Gastrocnemius medialis (tissue), 4 donors: ENCODE results near the gene IGF1R. TPM values are rescaled to one million over a fixed set of nuclear protein-coding genes. Genes with fewer than 3 reads are reported as not detected.
A peak's percentile ranks its signal among the peaks of the same experiment; 100 is the strongest.

ENCODE experiments used
- ATAC-seq, 2 donors: fragments of 150-250 bp; one replicate each; pipeline ENCODE4 v1.9.1; 2016
- DNase-seq, 2 donors: peaks; one replicate each; pipeline ENCODE4 v3.0.0-alpha.2; 2019
- H3K27ac ChIP-seq, 4 donors: fragments of 200-600 bp; sonication (generic); 1 replicate in 1 of 4; 2 replicates in 3 of 4; pipeline ENCODE4 v1.5.1; 2016 to 2018; ENCODE audit warnings: mild to moderate bottlenecking in 2 of 4, moderate library complexity in 1 of 4
- H3K27me3 ChIP-seq, 3 donors: fragments of 200-600 bp; sonication (generic) in 2 of 3; 1 replicate in 1 of 3; 2 replicates in 2 of 3; pipeline versions ENCODE4 v1.5.1 to v1.6.0; 2016 to 2019; ENCODE audit warnings: mild to moderate bottlenecking in 1 of 3, moderate library complexity in 1 of 3
- H3K36me3 ChIP-seq, 2 donors: fragments of 200-600 bp; sonication (generic) in 1 of 2; one replicate each; pipeline ENCODE4 v1.5.1; 2017 to 2018
- H3K4me1 ChIP-seq, 2 donors: fragments of 200-600 bp; sonication (generic) in 1 of 2; one replicate each; pipeline ENCODE4 v1.5.1; 2016 to 2017; ENCODE audit warnings: mild to moderate bottlenecking in 2 of 2
- H3K4me3 ChIP-seq, 4 donors: fragments of 200-600 bp; sonication (generic) in 3 of 4; 1 replicate in 1 of 4; 2 replicates in 3 of 4; pipeline ENCODE4 v1.5.1; 2016 to 2019; ENCODE audit warnings: mild to moderate bottlenecking in 2 of 4
- H3K9me3 ChIP-seq, 3 donors: fragments of 200-600 bp; sonication (generic) in 2 of 3; 1 replicate in 1 of 3; 2 replicates in 2 of 3; pipeline ENCODE4 v1.5.1; 2016 to 2019
- CTCF ChIP-seq, 5 experiments: fragments of 450-650 bp in 3 of 5; fragments of 200-600 bp in 2 of 5; sonication (generic) in 2 of 5; IDR thresholded peaks in 4 of 5; conservative IDR thresholded peaks in 1 of 5; 1 replicate in 4 of 5; 2 replicates in 1 of 5; pipeline ENCODE4 v1.5.1; 2016 to 2019; ENCODE audit warnings: antibody characterized with exemption in 5 of 5, mild to moderate bottlenecking in 3 of 5, moderate library complexity in 3 of 5
- POLR2A ChIP-seq, 2 donors: fragments of 450-650 bp; IDR thresholded peaks; one replicate each; pipeline ENCODE4 v1.6.1; 2017; ENCODE audit warnings: antibody characterized with exemption in 2 of 2, mild to moderate bottlenecking in 2 of 2, moderate library complexity in 2 of 2
- in situ Hi-C, 4 donors: fragments of 200-750 bp; cut with MboI; loops; one replicate each; pipeline versions ENCODE4 v1.15.0 to v1.8.0; 2017; ENCODE audit warnings: low sequenced_read_pairs in 4 of 4
- intact Hi-C: fragments of 100-400 bp; cut with DNase I; formaldehyde crosslinking; loops from one replicate; pipeline ENCODE4 v1.15.1; 2023; ENCODE audit warnings: low total_unique reads
- total RNA-seq, 4 donors: library from RNA; depleted of rRNA; stranded (reverse); fragments of >200 nt; gene quantifications; one replicate each; pipeline versions ENCODE4 v1.1.0 to v1.2.3, GENCODE V29; 2016

The IGF1R gene
- total RNA-seq, 4 donors from 2014 or later: 10.1 to 50.4 (median 12.3) TPM

GRCh38 chr15:98802187-98802586 lies 153.8 kb downstream of the IGF1R start:
- in situ Hi-C loops: no loop called here
- Histone ChIP-seq H3K27me3 (no peaks in the 10 kb centered on the region), H3K27ac (no peak overlapping the region)

GRCh38 chr15:98803228-98804056 lies 155.1 kb downstream of the IGF1R start:
- DNase-seq (no peak), ATAC-seq (no peak)
- Histone ChIP-seq H3K4me1 (peaks cover 34 to 44% of the 10 kb centered on the region in 2 donors), H3K4me3 (no peak overlapping the region), H3K27me3 (no peaks in the 10 kb centered on the region), H3K36me3 (no peaks in the 10 kb centered on the region), H3K9me3 (no peaks in the 10 kb centered on the region), H3K27ac (no peak overlapping the region)
- in situ Hi-C loops (no loop called here), intact Hi-C loops (loop anchor here (5.0 kb wide), 1 partner anchor 274 kb away; no protein-coding TSS in a partner anchor)
- TF ChIP-seq POLR2A (IDR thresholded peaks at IDR 0.05): no peak
- no peak for TF ChIP-seq CTCF (IDR thresholded peaks at IDR 0.05 in 4 of 5, conservative IDR thresholded peaks at IDR 0.05 in 1 of 5)

More at GRCh38 chr15:98802187-98802586, 153.8 kb downstream of the IGF1R start:
- Histone ChIP-seq H3K4me1 (peaks cover 27 to 35% of the 10 kb centered on the region in 2 donors), H3K9me3 (no peaks in the 10 kb centered on the region), H3K4me3 (no peak overlapping the region), H3K36me3 (no peaks in the 10 kb centered on the region)
- TF ChIP-seq CTCF (IDR thresholded peaks at IDR 0.05 in 4 of 5, conservative IDR thresholded peaks at IDR 0.05 in 1 of 5) (no peak), POLR2A (IDR thresholded peaks at IDR 0.05) (no peak)
- no peak for ATAC-seq
- intact Hi-C loops: loop anchor here (5.0 kb wide), 1 partner anchor 275 kb away; no protein-coding TSS in a partner anchor
- no peak for DNase-seq

GRCh38 chr15:98804057-98804380 lies 155.7 kb downstream of the IGF1R start:
- Histone ChIP-seq H3K4me3 (no peak overlapping the region), H3K27me3 (no peaks in the 10 kb centered on the region), H3K27ac (no peak overlapping the region), H3K9me3 (no peaks in the 10 kb centered on the region), H3K4me1 (peaks cover 32 to 43% of the 10 kb centered on the region in 2 donors), H3K36me3 (no peaks in the 10 kb centered on the region)
- no peak for ATAC-seq
- intact Hi-C loops (loop anchor here (5.0 kb wide), 1 partner anchor 273 kb away; no protein-coding TSS in a partner anchor), in situ Hi-C loops (no loop called here)
- TF ChIP-seq POLR2A (IDR thresholded peaks at IDR 0.05) (no peak), CTCF (IDR thresholded peaks at IDR 0.05 in 4 of 5, conservative IDR thresholded peaks at IDR 0.05 in 1 of 5) (peak in 1 of 5 experiments; percentile 18)
- no peak for DNase-seq

- Histone ChIP-seq H3K27me3 (no peaks in the 10 kb centered on the region), H3K4me1 (peaks cover 15 to 30% of the 10 kb centered on the region in 2 donors), H3K4me3 (no peak overlapping the region), H3K9me3 (no peaks in the 10 kb centered on the region), H3K27ac (no peak overlapping the region), H3K36me3 (no peaks in the 10 kb centered on the region)
- ATAC-seq: no peak
- in situ Hi-C loops: no loop called here
- DNase-seq: no peak
- intact Hi-C loops: no loop called here
- TF ChIP-seq POLR2A (IDR thresholded peaks at IDR 0.05) (no peak), CTCF (IDR thresholded peaks at IDR 0.05 in 4 of 5, conservative IDR thresholded peaks at IDR 0.05 in 1 of 5) (no peak)
Measured at GRCh38 chr15:98805434-98806274, 157.3 kb downstream of the IGF1R start.
